HG02981 (cell line): ENCODE data around the gene CCDC141.
"Not testable (repeated sequence)": the region's sequence is repeated elsewhere in the genome, so short reads cannot be mapped to it uniquely, and the experiment has no call there.

Experiments
- ATAC-seq: cut with Tn5 transposase; IDR thresholded peaks from one replicate; pipeline ENCODE4 v1.9.1; 2021; ENCODE audit warnings: mild to moderate bottlenecking, moderate library complexity; ENCODE audit not compliant: unreplicated experiment

CCDC141 gene

GRCh38 chr2:178989424-178989823, 60.5 kb downstream of the CCDC141 start:
- ATAC-seq: not testable (repeated sequence)

- ATAC-seq: not testable (repeated sequence)
Measured at GRCh38 chr2:178982652-178983051, 67.3 kb downstream of the CCDC141 start.

- ATAC-seq: no peak
Measured at GRCh38 chr2:178980815-178981214, 69.1 kb downstream of the CCDC141 start.

- ATAC-seq: no peak
Measured at GRCh38 chr2:178978667-178979066, 71.3 kb downstream of the CCDC141 start.

GRCh38 chr2:178976351-178976750, 73.6 kb downstream of the CCDC141 start:
- ATAC-seq: no peak

- no peak for ATAC-seq
Measured at GRCh38 chr2:178962805-178963433, 87.0 kb downstream of the CCDC141 start.

GRCh38 chr2:178962152-178962551, 87.8 kb downstream of the CCDC141 start:
- ATAC-seq: no peak

GRCh38 chr2:178954049-178954448, 95.9 kb downstream of the CCDC141 start:
- ATAC-seq: no peak

- no peak for ATAC-seq
Measured at GRCh38 chr2:178951266-178952006, 98.5 kb downstream of the CCDC141 start.

- no peak for ATAC-seq
Measured at GRCh38 chr2:178949584-178949983, 100.4 kb downstream of the CCDC141 start.

GRCh38 chr2:178949151-178949550, 100.8 kb downstream of the CCDC141 start:
- no peak for ATAC-seq

- ATAC-seq: no peak
Measured at GRCh38 chr2:178947006-178947405, 102.9 kb downstream of the CCDC141 start.

- no peak for ATAC-seq
Measured at GRCh38 chr2:178946494-178946893, 103.4 kb downstream of the CCDC141 start.

- ATAC-seq: no peak
Measured at GRCh38 chr2:178943745-178944144, 106.2 kb downstream of the CCDC141 start.

- ATAC-seq: no peak
Measured at GRCh38 chr2:178934571-178934970, 115.4 kb downstream of the CCDC141 start.

- ATAC-seq: no peak
Measured at GRCh38 chr2:178933493-178933892, 116.4 kb downstream of the CCDC141 start.

GRCh38 chr2:178928077-178928476, 121.9 kb downstream of the CCDC141 start:
- no peak for ATAC-seq

- ATAC-seq: no peak
Measured at GRCh38 chr2:178927173-178927572, 122.8 kb downstream of the CCDC141 start.

- ATAC-seq: no peak
Measured at GRCh38 chr2:178924817-178925216, 125.1 kb downstream of the CCDC141 start.

GRCh38 chr2:178923546-178923945, 126.4 kb downstream of the CCDC141 start:
- ATAC-seq: no peak

- no peak for ATAC-seq
Measured at GRCh38 chr2:178920916-178921513, 128.9 kb downstream of the CCDC141 start.

GRCh38 chr2:178917555-178917954, 132.4 kb downstream of the CCDC141 start:
- ATAC-seq: no peak
